Loucy (cell line): ENCODE results near the gene NEUROD1.

Experiments
- CTCF ChIP-seq: fragments of 200-600 bp; sonication (generic); conservative IDR thresholded peaks from 2 replicates; pipeline ENCODE4 v1.5.1; 2014; ENCODE audit warnings: mild to moderate bottlenecking, antibody characterized with exemption, low read length
- EZH2phosphoT487 ChIP-seq: fragments of 200-600 bp; IDR thresholded peaks from 2 replicates; pipeline ENCODE4 v1.6.1; 2018; ENCODE audit warnings: antibody characterized with exemption, mild to moderate bottlenecking, moderate library complexity, borderline replicate concordance

- TF ChIP-seq EZH2phosphoT487 (no peak), CTCF (no peak)
Observed at GRCh38 chr2:181678861-181679543, 1.3 kb downstream of the NEUROD1 start.
